SK-N-SH (cell line): ENCODE measurements around the gene ADCY5. TPM values are rescaled to one million over a fixed set of nuclear protein-coding genes. Genes with fewer than 3 reads are reported as not detected.

Experiments used
- CTCF ChIA-PET: fragments of 300-600, 350-600 bp; formaldehyde crosslinking; extraction: SDS; loops from one replicate; lab custom pipeline; 2021; lab: Yijun Ruan, JAX
- POLR2A ChIA-PET: fragments of 350-600 bp; sonication (Branson Sonifier 250); formaldehyde crosslinking; extraction: SDS; loops from one replicate; lab custom pipeline; 2020; ENCODE audit warnings: antibody characterized with exemption, inconsistent platforms; lab: Yijun Ruan, JAX
- DNase-seq: peaks from one replicate; pipeline ENCODE4 v3.0.0; 2012
- H2AFZ ChIP-seq: fragments of 200-600 bp; sonication (generic); 2 replicates; pipeline ENCODE4 v1.8.1; 2016; ENCODE audit warnings: antibody characterized with exemption, mild to moderate bottlenecking, low read depth
- H3F3A ChIP-seq: fragments of 200-600 bp; sonication (generic); replicated peaks from 2 replicates; pipeline ENCODE3; 2016; ENCODE audit warnings: antibody characterized with exemption, mild to moderate bottlenecking; ENCODE audit not compliant: insufficient read depth
- H3K27ac ChIP-seq, 2 experiments: fragments of 200-500 bp in 1 of 2; fragments of 200-600 bp in 1 of 2; sonication (Bioruptor generic) in 1 of 2; sonication (generic), shearing (Covaris generic) in 1 of 2; 2 replicates each; pipeline versions ENCODE4 v1.5.1 to v1.6.1; 2014 to 2016; ENCODE audit warnings: low read depth in 2 of 2, inconsistent platforms in 1 of 2, low read length in 1 of 2, mild to moderate bottlenecking in 1 of 2, mixed read lengths in 1 of 2
- H3K27me3 ChIP-seq: fragments of 200-600 bp; sonication (generic), shearing (Covaris generic); 2 replicates; pipeline ENCODE4 v1.6.1; 2016; ENCODE audit warnings: mixed run types; ENCODE audit not compliant: insufficient read depth
- H3K36me3 ChIP-seq, 2 experiments: fragments of 200-500 bp in 1 of 2; fragments of 200-600 bp in 1 of 2; sonication (Bioruptor generic) in 1 of 2; sonication (generic) in 1 of 2; replicated peaks in 1 of 2; 2 replicates each; pipeline versions ENCODE3 to v1.5.1; 2014 to 2016; ENCODE audit warnings: low read length in 1 of 2, mild to moderate bottlenecking in 1 of 2; ENCODE audit not compliant: insufficient read depth in 2 of 2, control insufficient read depth in 1 of 2
- H3K4me1 ChIP-seq, 2 experiments: fragments of 200-500 bp in 1 of 2; fragments of 200-600 bp in 1 of 2; sonication (Bioruptor generic) in 1 of 2; sonication (generic), shearing (Covaris generic) in 1 of 2; 2 replicates each; pipeline versions ENCODE4 v1.5.1 to v1.6.1; 2014 to 2016; ENCODE audit warnings: low read depth in 1 of 2, low read length in 1 of 2, mixed run types in 1 of 2; ENCODE audit not compliant: insufficient read depth in 2 of 2, control insufficient read depth in 1 of 2
- H3K4me2 ChIP-seq: fragments of 200-600 bp; sonication (generic), shearing (Covaris generic); 2 replicates; pipeline ENCODE4 v1.6.1; 2017; ENCODE audit warnings: mixed run types
- H3K4me3 ChIP-seq, 2 experiments: fragments of 200-500 bp in 1 of 2; fragments of 200-600 bp in 1 of 2; sonication (Bioruptor generic) in 1 of 2; sonication (generic), shearing (Covaris generic) in 1 of 2; 2 replicates each; pipeline versions ENCODE4 v1.5.1 to v1.8.1; 2014 to 2016; ENCODE audit warnings: low read depth in 2 of 2, inconsistent platforms in 1 of 2, low read length in 1 of 2, mild to moderate bottlenecking in 1 of 2, mixed read lengths in 1 of 2, moderate library complexity in 1 of 2
- H3K79me2 ChIP-seq: fragments of 200-600 bp; sonication (generic); 2 replicates; pipeline ENCODE4 v1.8.1; 2017; ENCODE audit warnings: mild to moderate bottlenecking; ENCODE audit not compliant: insufficient read depth
- H3K9ac ChIP-seq: fragments of 200-600 bp; sonication (generic); 2 replicates; pipeline ENCODE4 v1.6.1; 2017; ENCODE audit warnings: mixed run types
- H3K9me2 ChIP-seq: fragments of 200-600 bp; sonication (generic); 2 replicates; pipeline ENCODE4 v1.6.1; 2017; ENCODE audit warnings: mixed run types
- H3K9me3 ChIP-seq: fragments of 200-600 bp; sonication (generic); 2 replicates; pipeline ENCODE4 v1.6.1; 2017; ENCODE audit warnings: mixed run types, mild to moderate bottlenecking, moderate library complexity
- H4K20me1 ChIP-seq: fragments of 200-600 bp; sonication (generic); 2 replicates; pipeline ENCODE4 v1.6.1; 2017; ENCODE audit warnings: mild to moderate bottlenecking, mixed run types; ENCODE audit not compliant: insufficient read depth
- CHD2 ChIP-seq: fragments of 150-350 bp; IDR thresholded peaks from 2 replicates; pipeline ENCODE4 v1.6.1; 2018; ENCODE audit warnings: low read length; ENCODE audit not compliant: partially characterized antibody
- CTCF ChIP-seq: fragments of 200-600 bp; sonication (generic); IDR thresholded peaks from 2 replicates; pipeline ENCODE4 v1.6.1; 2017; ENCODE audit warnings: antibody characterized with exemption, mild to moderate bottlenecking, moderate library complexity
- ELF1 ChIP-seq: IDR thresholded peaks from 2 replicates; pipeline ENCODE4 v1.4.0; 2012
- EZH2phosphoT487 ChIP-seq: fragments of 200-600 bp; sonication (generic); IDR thresholded peaks from 2 replicates; pipeline ENCODE4 v1.6.1; 2017; ENCODE audit warnings: low read depth, mixed run types, mild to moderate bottlenecking, antibody characterized with exemption, moderate library complexity, borderline replicate concordance
- GATA2 ChIP-seq: sonication (generic); formaldehyde crosslinking; IDR thresholded peaks from 2 replicates; pipeline ENCODE4 v1.5.0; 2020; ENCODE audit warnings: mild to moderate bottlenecking, missing genetic modification reagents
- JUND ChIP-seq: IDR thresholded peaks from 2 replicates; pipeline ENCODE4 v1.4.0; 2012
- MEF2A ChIP-seq: IDR thresholded peaks from 2 replicates; pipeline ENCODE4 v1.4.0; 2012; ENCODE audit warnings: low read depth, borderline replicate concordance
- MXI1 ChIP-seq: IDR thresholded peaks from 2 replicates; pipeline ENCODE4 v1.6.1; 2012; ENCODE audit warnings: mild to moderate bottlenecking, low read depth, low read length, improper control_type of control experiment
- NFIC ChIP-seq: IDR thresholded peaks from 2 replicates; pipeline ENCODE4 v1.4.0; 2012; ENCODE audit warnings: borderline replicate concordance
- NRF1 ChIP-seq: IDR thresholded peaks from 2 replicates; pipeline ENCODE4 v1.6.1; 2012; ENCODE audit warnings: low read depth, mild to moderate bottlenecking, low read length
- PBX3 ChIP-seq: IDR thresholded peaks from 2 replicates; pipeline ENCODE4; 2012
- RCOR1 ChIP-seq: fragments of 150-350 bp; IDR thresholded peaks from 2 replicates; pipeline ENCODE4 v1.6.1; 2017; ENCODE audit warnings: antibody characterized with exemption, low read length
- RFX5 ChIP-seq: IDR thresholded peaks from 2 replicates; pipeline ENCODE4 v1.6.1; 2012; ENCODE audit warnings: mild to moderate bottlenecking, improper control_type of control experiment, low read length
- RXRA ChIP-seq: IDR thresholded peaks from 2 replicates; pipeline ENCODE4 v1.4.0; 2012; ENCODE audit warnings: low read depth, mild to moderate bottlenecking, borderline replicate concordance
- TAF1 ChIP-seq: IDR thresholded peaks from 2 replicates; pipeline ENCODE4 v1.6.1; 2012; ENCODE audit warnings: low read depth, mild to moderate bottlenecking, low read length, moderate library complexity, borderline replicate concordance
- TEAD4 ChIP-seq: IDR thresholded peaks from 2 replicates; pipeline ENCODE4 v1.4.0; 2012; ENCODE audit warnings: mild to moderate bottlenecking, borderline replicate concordance; ENCODE audit not compliant: insufficient read depth
- USF2 ChIP-seq: fragments of 150-350 bp; IDR thresholded peaks from 2 replicates; pipeline ENCODE4 v1.6.1; 2017; ENCODE audit warnings: antibody characterized with exemption, low read length, low read depth, borderline replicate concordance
- YY1 ChIP-seq: IDR thresholded peaks from 2 replicates; pipeline ENCODE4 v1.4.0; 2012; ENCODE audit warnings: low read depth, mild to moderate bottlenecking
- ZBTB33 ChIP-seq: IDR thresholded peaks from 2 replicates; pipeline ENCODE4 v1.4.0; 2012; ENCODE audit warnings: low read depth, borderline replicate concordance
- WGBS: methylation state at CpG from one replicate; pipeline ENCODE4 v1.1.6; 2017; ENCODE audit warnings: low lambda C conversion rate; 5-methylcytosine and 5-hydroxymethylcytosine counted together
- polyA plus RNA-seq, 3 experiments: library from polyadenylated mRNA; depleted of rRNA; stranded (reverse); fragments of >200 nt; gene quantifications; 2 replicates each; pipeline ENCODE4 v1.2.3, GENCODE V29; 2012

Gene ADCY5
- polyA plus RNA-seq, 1 of the 3 experiments (the other 2 are of a cell fraction): 0.21 TPM

DNA sequence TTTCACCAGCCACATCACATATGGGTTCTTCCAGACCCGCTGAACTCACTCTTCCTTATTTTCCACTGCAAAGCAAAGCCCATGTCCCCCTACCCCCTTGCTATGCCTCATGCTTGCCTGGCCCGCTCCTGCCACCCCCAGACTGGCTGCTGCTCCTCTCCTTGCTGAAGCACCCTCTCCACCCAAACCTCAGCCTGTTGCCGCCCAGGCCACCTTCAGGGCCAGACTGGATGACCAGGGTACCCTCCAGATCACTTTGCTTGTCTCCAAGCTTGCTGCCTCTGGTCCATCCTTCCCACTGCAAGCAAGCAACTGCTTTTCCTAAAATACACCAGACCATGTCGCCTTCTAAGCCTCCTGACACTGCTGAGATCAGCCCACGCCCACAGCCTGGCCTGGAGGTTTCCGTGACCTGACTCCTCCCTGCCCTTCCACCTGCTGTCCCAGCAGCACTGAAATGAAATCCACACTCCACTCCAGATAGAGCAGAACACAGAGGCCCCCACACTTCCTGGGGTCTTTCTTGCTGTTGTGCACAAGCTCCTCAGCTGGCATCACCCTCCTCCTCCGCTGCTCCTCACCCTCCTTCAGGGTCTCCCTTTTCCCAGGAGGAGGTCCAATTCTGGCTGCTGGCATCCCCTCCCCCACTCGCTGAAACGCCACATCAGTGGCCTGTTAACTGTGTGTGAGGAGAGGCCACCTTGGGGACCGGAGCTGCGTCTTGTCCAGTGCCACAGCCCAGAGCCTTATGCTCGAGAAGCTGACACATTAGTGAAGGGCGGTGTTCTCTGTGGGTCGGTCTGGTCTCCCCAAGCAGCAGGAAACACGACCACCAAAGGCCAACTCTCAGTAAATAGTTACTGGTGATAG, 99.1 kb downstream of the ADCY5 start:
- 58% methylated on average over 14 of the region's 15 CpGs for WGBS
- H3K4me1 ChIP-seq: peaks cover 0 to 2% of the 10 kb centered on the region in 2 experiments; a peak in 1 of 4 replicates
- CTCF ChIA-PET: interaction anchor here (2.5 kb wide), 1 partner anchor 139 kb away, joined by 11 read pairs; no protein-coding TSS in a partner anchor

More for the DNA sequence above, 99.1 kb downstream of the ADCY5 start:
- Histone ChIP-seq H3K9ac (no peak overlapping the region), H2AFZ (no peak overlapping the region), H3K9me3 (no peaks in the 10 kb centered on the region), H3K27me3 (peaks cover 37% of the 10 kb centered on the region), H3K9me2 (no peaks in the 10 kb centered on the region), H3K36me3 (no peaks in the 10 kb centered on the region), H3K4me2 (no peak overlapping the region), H3K4me3 (no peak overlapping the region), H3K27ac (no peak overlapping the region)
- POLR2A ChIA-PET: no interaction called here
- TF ChIP-seq PBX3 (no peak), MEF2A (no peak), JUND (no peak), RCOR1 (no peak), GATA2 (no peak), NFIC (no peak), EZH2phosphoT487 (no peak), TEAD4 (no peak), MXI1 (no peak), CTCF (no peak), CHD2 (no peak), RFX5 (no peak), TAF1 (no peak), ZBTB33 (no peak), RXRA (no peak), YY1 (no peak), NRF1 (no peak), USF2 (no peak), ELF1 (no peak)
- TF ChIP-seq, all 33 proteins: peak for 0
- Histone ChIP-seq H4K20me1 (peaks cover 3% of the 10 kb centered on the region; the same call in 1 of the 2 replicates), H3K79me2 (no peaks in the 10 kb centered on the region), H3F3A (no peaks in the 10 kb centered on the region)
- no peak for DNase-seq
